HepG2 (cell line): ENCODE results near the gene CES5A. TPM values are rescaled to one million over a fixed set of nuclear protein-coding genes. Genes with fewer than 3 reads are reported as not detected.

Experiments
- ELF3 ChIP-seq: IDR thresholded peaks from 2 replicates; pipeline ENCODE4 v1.6.1; 2016; ENCODE audit warnings: missing genetic modification reagents, missing compliant biosample characterization
- ETV6 ChIP-seq: sonication (generic); formaldehyde crosslinking; conservative IDR thresholded peaks from 2 replicates; pipeline ENCODE4 v1.4.0; 2020; ENCODE audit warnings: missing genetic modification reagents
- FOSL2 ChIP-seq: sonication (generic); formaldehyde crosslinking; IDR thresholded peaks from 2 replicates; pipeline ENCODE4 v1.4.0; 2020; ENCODE audit warnings: missing genetic modification reagents
- HNF1A ChIP-seq, 2 experiments: sonication (generic) in 1 of 2; formaldehyde crosslinking in 1 of 2; IDR thresholded peaks; 2 replicates each; pipeline versions ENCODE4 v1.4.0 to v1.6.1; 2016 to 2020; ENCODE audit warnings: borderline replicate concordance in 1 of 2, low read depth in 1 of 2, mild to moderate bottlenecking in 1 of 2, missing genetic modification reagents in 1 of 2
- HNRNPK ChIP-seq: fragments of 200-400 bp; formaldehyde crosslinking; IDR thresholded peaks from 2 replicates; pipeline ENCODE4 v1.6.1; 2018; ENCODE audit warnings: low read length, low read depth, moderate library complexity, mild to moderate bottlenecking; ENCODE audit not compliant: poor library complexity, severe bottlenecking
- MEIS1 ChIP-seq: sonication (generic); formaldehyde crosslinking; IDR thresholded peaks from 2 replicates; pipeline ENCODE4 v1.9.0; 2021; ENCODE audit warnings: mild to moderate bottlenecking, missing genetic modification reagents, moderate library complexity, borderline replicate concordance
- NAIF1 ChIP-seq: sonication (generic); formaldehyde crosslinking; IDR thresholded peaks from 2 replicates; pipeline ENCODE4 v1.5.0; 2020; ENCODE audit warnings: mild to moderate bottlenecking, missing genetic modification reagents, borderline replicate concordance
- SP1 ChIP-seq, 2 experiments: fragments of 450-650 bp in 1 of 2; sonication (generic) in 1 of 2; formaldehyde crosslinking in 1 of 2; IDR thresholded peaks; 2 replicates each; pipeline versions ENCODE4 v1.4.0 to v1.6.1; 2016 to 2020; ENCODE audit warnings: missing genetic modification reagents in 1 of 2
- ZBTB49 ChIP-seq: sonication (generic); formaldehyde crosslinking; IDR thresholded peaks from 2 replicates; pipeline ENCODE4 v1.4.0; 2020; ENCODE audit warnings: missing genetic modification reagents, borderline replicate concordance
- ZFP41 ChIP-seq: sonication (generic); formaldehyde crosslinking; IDR thresholded peaks from 2 replicates; pipeline ENCODE4 v1.4.0; 2020; ENCODE audit warnings: mild to moderate bottlenecking, missing genetic modification reagents, borderline replicate concordance
- ZNF512B ChIP-seq: sonication (generic); formaldehyde crosslinking; IDR thresholded peaks from 2 replicates; pipeline ENCODE4 v1.5.1; 2020; ENCODE audit warnings: missing genetic modification reagents, mild to moderate bottlenecking, borderline replicate concordance
- ZNF558 ChIP-seq: sonication (generic); formaldehyde crosslinking; IDR thresholded peaks from 2 replicates; pipeline ENCODE4 v1.9.0; 2022; ENCODE audit warnings: mild to moderate bottlenecking, missing genetic modification reagents, borderline replicate concordance
- ZNF605 ChIP-seq: sonication (generic); formaldehyde crosslinking; IDR thresholded peaks from 2 replicates; pipeline ENCODE4 v1.8.0; 2022; ENCODE audit warnings: mild to moderate bottlenecking, missing genetic modification reagents
- ZNF614 ChIP-seq: IDR thresholded peaks from 2 replicates; pipeline ENCODE4 v1.6.1; 2018; ENCODE audit warnings: missing biosample characterization, missing genetic modification reagents, inconsistent platforms, borderline replicate concordance
- ZNF619 ChIP-seq: sonication (generic); formaldehyde crosslinking; IDR thresholded peaks from 2 replicates; pipeline ENCODE4 v1.4.0; 2020; ENCODE audit warnings: mild to moderate bottlenecking, missing genetic modification reagents
- polyA plus RNA-seq, 8 experiments: library from polyadenylated mRNA; depleted of rRNA in 3 of 8; stranded (reverse) in 7 of 8; unstranded in 1 of 8; fragments of >200 nt; fragmentation: Illumina TruSeq in 4 of 8; extraction: Trizol in 4 of 8; gene quantifications; 2 replicates each; pipeline versions ENCODE4 v1.2.1 to v1.2.3, GENCODE V29; 2011 to 2016; ENCODE audit warnings: low read depth in 4 of 8, missing spikeins in 1 of 8, mixed read lengths in 1 of 8; ENCODE audit not compliant: insufficient read depth in 1 of 8
- total RNA-seq, 5 experiments: library from RNA; depleted of rRNA; stranded (reverse); fragments of >200 nt; fragmentation: Illumina TruSeq; extraction: Trizol; gene quantifications; 2 replicates each; pipeline ENCODE4 v1.2.3, GENCODE V29; 2016; ENCODE audit warnings: low read depth in 1 of 5

Gene CES5A
- total and polyA plus RNA-seq, 2 of the 13 experiments (the other 11 are each of a cell fraction or from before 2014, with no cell fraction given) = not detected

- TF ChIP-seq ELF3 (CRISPR knock-in tag) = peak; percentile 57; the same call in 1 of the 2 replicates
- TF ChIP-seq NAIF1 (CRISPR knock-in tag) = peak; percentile 73; the same call in 1 of the 2 replicates
- no peak for TF ChIP-seq ZNF512B (CRISPR knock-in tag)
- peak; percentile 71 for TF ChIP-seq FOSL2 (CRISPR knock-in tag)
- no peak for TF ChIP-seq MEIS1 (CRISPR knock-in tag)
- TF ChIP-seq ZBTB49 (CRISPR knock-in tag) = no peak
- no peak for TF ChIP-seq ZNF558 (CRISPR knock-in tag)
- TF ChIP-seq ZNF605 (CRISPR knock-in tag) = peak; percentile 64; the same call in 1 of the 2 replicates
- no peak for TF ChIP-seq ZFP41 (CRISPR knock-in tag)
- TF ChIP-seq SP1 (IDR thresholded peaks at IDR 0.05) = no peak
- TF ChIP-seq SP1 (CRISPR knock-in tag; IDR thresholded peaks at IDR 0.05) = peak; percentile 72
- no peak for TF ChIP-seq HNRNPK
- TF ChIP-seq HNF1A (IDR thresholded peaks at IDR 0.05; ENCODE audit: low read depth) = peak; percentile 62
- no peak; the same call in 1 of the 2 replicates for TF ChIP-seq HNF1A (CRISPR knock-in tag; IDR thresholded peaks at IDR 0.05; ENCODE audit: borderline replicate concordance)
- TF ChIP-seq ZNF614 (CRISPR knock-in tag) = no peak
- no peak for TF ChIP-seq ZNF619 (CRISPR knock-in tag)
- peak; percentile 54; the same call in 1 of the 2 replicates for TF ChIP-seq ETV6 (CRISPR knock-in tag)
Measured at GRCh38 chr16:55832773-55833691, 42.1 kb downstream of the CES5A start, which contains the start of gene CES1 (continued).
